ENCODE data around the gene ASPN.

- TF ChIP-seq CTCF (IDR thresholded peaks at IDR 0.05) = no peak
- TF ChIP-seq POLR2A (IDR thresholded peaks at IDR 0.05) = no peak
Observed at GRCh38 chr9:92478783-92479182, 3.5 kb downstream of the ASPN start.
